ENCODE data around the gene FEZ2.
A peak's percentile ranks its signal among the peaks of the same experiment; 100 is the strongest.
"Not testable (repeated sequence)": the region's sequence is repeated elsewhere in the genome, so short reads cannot be mapped to it uniquely, and the experiment has no call there.

FEZ2 gene, protein sequence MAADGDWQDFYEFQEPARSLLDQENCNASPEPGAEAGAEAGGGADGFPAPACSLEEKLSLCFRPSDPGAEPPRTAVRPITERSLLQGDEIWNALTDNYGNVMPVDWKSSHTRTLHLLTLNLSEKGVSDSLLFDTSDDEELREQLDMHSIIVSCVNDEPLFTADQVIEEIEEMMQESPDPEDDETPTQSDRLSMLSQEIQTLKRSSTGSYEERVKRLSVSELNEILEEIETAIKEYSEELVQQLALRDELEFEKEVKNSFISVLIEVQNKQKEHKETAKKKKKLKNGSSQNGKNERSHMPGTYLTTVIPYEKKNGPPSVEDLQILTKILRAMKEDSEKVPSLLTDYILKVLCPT

DNA sequence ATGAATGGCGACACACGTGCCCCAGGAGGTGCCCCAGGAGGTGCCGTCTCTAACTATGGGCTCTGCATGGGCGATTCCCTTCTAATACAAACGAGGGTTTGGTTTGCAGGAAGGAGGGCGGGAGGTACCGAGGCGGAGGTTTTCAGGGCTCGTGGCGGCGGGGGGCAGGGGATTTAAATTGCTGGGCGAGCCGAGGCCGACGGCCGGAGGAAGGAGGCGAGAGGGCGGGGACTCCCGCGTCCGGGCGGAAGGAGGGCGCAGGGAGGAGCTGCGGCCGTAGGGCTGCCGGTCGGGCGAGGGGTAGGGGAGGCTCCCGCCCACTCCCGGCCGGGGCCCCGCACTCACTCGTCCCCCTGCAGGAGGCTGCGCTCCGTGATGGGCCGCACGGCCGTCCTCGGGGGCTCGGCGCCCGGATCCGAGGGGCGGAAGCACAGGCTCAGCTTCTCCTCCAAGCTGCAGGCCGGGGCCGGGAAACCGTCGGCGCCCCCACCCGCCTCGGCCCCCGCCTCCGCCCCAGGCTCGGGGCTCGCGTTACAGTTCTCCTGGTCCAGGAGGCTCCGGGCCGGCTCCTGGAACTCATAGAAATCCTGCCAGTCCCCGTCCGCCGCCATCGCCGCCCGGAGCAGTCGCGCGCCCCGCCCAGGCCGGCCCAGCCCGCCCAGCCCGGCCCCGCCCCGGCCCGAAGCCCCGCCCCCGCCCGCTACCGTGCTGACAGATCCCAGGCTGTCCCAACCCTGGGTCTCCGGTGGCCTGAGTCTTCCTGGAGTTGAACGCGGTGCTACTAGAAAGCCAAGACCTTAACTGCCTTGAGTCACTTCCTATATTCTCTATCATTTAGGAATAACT is at the start of gene FEZ2:
Gene FEZ2, minus strand, starts transcription at position 637 of the 846 bp plus-strand sequence. Its CDS starts 26 bp downstream, at position 611.
- DNase-seq (ENCODE audit: low read depth in 3 of 3), result peak; percentile 23 to 72 (median 50)

GRCh38 chr2:36634981-36635597 is 37.1 kb upstream of the FEZ2 start:
- no peak for DNase-seq (ENCODE audit: low read depth in 3 of 3)

- no peak for DNase-seq (ENCODE audit: low read depth in 3 of 3)
Observed at GRCh38 chr2:36633470-36634092, 35.6 kb upstream of the FEZ2 start.

GRCh38 chr2:36626756-36627155 is 28.8 kb upstream of the FEZ2 start:
- DNase-seq (ENCODE audit: low read depth in 3 of 3), result no peak

DNA sequence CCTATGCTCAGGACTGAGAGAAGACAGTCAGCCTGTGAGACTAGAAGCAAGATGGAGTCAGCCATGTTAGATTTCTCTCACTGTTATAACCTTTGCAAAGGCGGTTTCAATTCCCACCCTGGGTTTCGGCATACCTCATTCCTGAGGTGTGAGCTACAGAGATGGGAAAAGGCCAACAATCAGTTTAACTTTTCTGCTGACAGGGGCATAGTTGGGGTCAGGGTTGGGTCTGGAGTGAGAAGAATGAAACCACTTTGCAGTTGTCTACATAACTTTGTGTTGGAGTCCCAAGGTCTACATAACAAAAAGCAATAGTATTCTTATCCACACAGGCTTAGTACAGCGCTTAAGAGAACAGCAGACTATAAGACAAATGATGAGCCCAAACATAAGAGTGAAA is 28.1 kb upstream of the FEZ2 start:
- DNase-seq (ENCODE audit: low read depth in 3 of 3), result no peak

- DNase-seq (ENCODE audit: low read depth in 3 of 3), result no peak
Observed at GRCh38 chr2:36625304-36625703, 27.3 kb upstream of the FEZ2 start.

- no peak for DNase-seq (ENCODE audit: low read depth in 3 of 3)
Observed at GRCh38 chr2:36620321-36620720, 22.4 kb upstream of the FEZ2 start.

DNA sequence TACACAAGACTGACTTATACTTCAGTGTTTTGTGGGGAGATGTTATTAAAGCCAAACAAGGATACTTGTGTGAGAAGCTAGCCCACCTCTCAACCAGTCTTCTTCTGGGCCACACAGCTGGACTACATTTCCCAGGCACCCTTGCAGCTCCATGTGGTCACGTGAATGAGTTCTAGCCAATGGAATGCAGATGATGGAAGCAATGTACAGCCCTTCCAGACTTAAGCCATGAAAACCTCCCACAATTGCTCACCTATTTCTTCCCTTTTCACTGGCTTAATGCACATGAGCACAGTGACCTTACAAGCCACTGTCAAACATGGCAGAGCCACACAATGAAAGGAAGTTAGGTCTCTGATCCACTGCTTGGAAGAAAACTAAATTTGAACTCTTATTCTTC is 20.4 kb upstream of the FEZ2 start:
- DNase-seq (ENCODE audit: low read depth in 3 of 3), result peak in 2 of 3 experiments; percentile 2 to 11

DNA sequence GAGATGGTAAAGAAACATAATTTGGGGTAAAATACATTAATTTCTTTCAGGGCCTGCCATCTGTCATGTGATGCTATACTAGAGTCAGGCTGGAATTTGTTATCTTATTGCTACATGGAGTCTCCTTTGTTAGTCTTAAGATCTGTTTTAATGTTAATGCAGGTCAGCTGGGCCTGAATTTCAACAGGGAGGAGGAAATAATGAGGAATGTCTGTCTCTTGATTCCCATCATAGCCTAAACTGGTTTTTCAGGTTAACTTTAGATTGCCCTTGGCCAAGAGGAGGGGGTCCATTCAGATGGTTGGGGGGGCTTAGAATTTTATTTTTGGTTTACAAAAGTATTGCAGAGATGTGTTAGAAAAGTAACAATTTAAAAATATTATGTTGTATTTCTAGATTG is 19.0 kb upstream of the FEZ2 start:
- DNase-seq (ENCODE audit: low read depth in 3 of 3), result no peak

GRCh38 chr2:36615222-36615621 is 17.3 kb upstream of the FEZ2 start:
- DNase-seq (ENCODE audit: low read depth in 3 of 3), result no peak

DNA sequence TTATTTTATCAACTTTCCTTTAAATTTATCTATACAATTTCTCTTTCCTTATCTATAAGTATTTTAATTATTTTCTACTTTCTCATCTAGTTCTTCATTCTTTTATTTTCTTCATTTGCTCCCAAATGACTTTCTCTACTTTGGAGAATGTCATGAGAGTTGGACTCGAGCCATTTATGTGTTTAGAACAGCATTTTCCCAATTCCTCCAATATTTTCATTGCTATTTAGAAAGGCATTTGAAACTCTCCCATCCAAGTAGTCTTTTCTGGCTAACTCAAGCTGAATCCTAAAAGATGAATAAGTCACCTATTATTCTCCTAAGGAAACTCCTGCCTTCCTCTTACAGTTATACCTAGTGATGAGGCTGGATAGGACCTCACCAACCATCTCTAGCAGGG is 15.8 kb upstream of the FEZ2 start:
- no peak for DNase-seq (ENCODE audit: low read depth in 3 of 3)

- DNase-seq (ENCODE audit: low read depth in 3 of 3), result no peak
Observed at GRCh38 chr2:36611316-36611990, 13.5 kb upstream of the FEZ2 start.

GRCh38 chr2:36609507-36609906 is 11.5 kb upstream of the FEZ2 start:
- DNase-seq (ENCODE audit: low read depth in 3 of 3), result no peak

GRCh38 chr2:36607947-36608346 is 10.0 kb upstream of the FEZ2 start:
- no peak for DNase-seq (ENCODE audit: low read depth in 3 of 3)

- DNase-seq (ENCODE audit: low read depth in 3 of 3), result no peak
Observed at GRCh38 chr2:36606925-36607324, 9.0 kb upstream of the FEZ2 start.

DNA sequence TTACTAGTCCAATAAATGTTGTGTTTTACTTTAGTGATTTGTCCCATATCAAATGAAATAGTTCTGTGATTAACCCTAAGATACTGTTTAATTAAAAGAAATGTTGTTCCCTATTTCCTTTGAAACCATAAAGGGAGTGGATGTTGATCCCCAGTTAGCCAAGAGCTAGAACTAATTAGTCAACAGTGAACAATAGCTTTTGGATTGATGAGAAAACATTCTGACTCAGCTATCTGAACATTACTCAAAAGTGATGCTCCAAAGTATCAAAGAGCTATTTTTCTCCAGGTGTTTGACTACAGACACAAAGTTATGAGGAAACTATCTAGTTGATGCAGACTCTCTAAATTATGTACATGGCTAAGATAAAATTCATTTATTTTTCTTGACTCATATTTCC is 7.3 kb upstream of the FEZ2 start:
- no peak for DNase-seq (ENCODE audit: low read depth in 3 of 3)

- DNase-seq (ENCODE audit: low read depth in 3 of 3), result not testable (repeated sequence)
Observed at GRCh38 chr2:36603629-36604028, 5.7 kb upstream of the FEZ2 start.

DNA sequence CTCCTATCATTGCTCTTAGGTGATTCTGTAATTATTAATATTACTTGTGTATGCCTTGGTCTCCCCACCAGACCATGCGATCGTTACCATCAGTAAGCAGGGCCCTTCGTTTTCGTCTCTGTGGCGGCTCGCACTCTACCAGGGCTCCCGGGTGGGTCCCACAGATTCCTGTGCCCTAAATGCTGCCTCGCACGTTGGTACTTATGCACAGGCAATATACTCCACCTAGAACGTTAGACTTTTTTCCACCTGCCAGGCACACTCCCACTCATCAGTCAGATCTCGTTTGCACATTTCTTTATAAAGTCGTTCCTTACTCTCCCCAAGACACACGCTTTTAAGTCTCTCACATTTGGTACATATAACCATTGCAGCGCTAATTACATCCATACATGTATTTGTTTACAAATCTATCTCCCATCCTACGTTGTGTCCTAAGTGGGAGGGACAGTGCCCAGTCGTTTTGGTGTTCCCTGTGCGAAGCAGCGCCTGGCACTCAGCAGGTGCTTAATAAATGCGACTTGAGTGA is 901 bp downstream of the FEZ2 start:
- DNase-seq (ENCODE audit: low read depth in 3 of 3), result no peak

DNA sequence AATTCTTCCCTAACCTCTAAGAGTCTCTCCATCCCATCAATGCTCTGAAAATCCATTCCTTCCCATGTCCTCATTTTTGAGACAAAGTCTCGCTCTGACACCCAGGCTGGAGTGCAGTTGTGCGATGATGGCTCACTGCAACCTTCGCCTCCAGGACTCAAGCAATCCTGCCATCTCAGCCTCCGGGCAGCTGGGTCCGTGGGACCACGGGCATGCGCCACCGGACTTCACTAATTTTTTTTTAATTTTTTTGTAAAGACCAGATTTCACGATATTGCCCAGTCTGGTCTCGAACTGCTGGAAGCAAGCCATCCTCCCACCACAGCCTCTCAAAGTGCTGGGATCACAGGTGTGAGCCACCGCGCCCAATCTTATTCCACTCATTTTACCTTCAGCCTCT is 1.6 kb downstream of the FEZ2 start:
- DNase-seq (ENCODE audit: low read depth in 3 of 3), result no peak

DNA sequence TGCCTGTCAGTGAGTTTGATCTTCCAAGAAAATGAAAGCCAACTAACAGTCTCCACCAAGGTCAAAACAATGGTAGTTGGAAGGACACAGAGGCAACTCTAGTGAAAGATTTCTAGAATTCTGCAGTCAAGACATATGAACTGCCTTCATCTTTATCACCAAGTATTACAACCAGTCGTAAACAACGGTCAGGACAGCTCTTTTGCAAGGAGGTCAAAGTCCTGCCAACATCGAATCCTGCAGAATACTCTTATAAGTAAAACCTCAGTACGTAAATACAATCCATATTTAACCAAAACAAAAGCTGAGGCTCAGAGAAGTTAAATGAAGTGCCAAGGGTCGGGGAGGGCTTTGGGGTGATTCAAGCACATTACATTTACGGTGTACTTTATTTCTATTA is 3.1 kb downstream of the FEZ2 start:
- DNase-seq (ENCODE audit: low read depth in 3 of 3), result no peak

DNA sequence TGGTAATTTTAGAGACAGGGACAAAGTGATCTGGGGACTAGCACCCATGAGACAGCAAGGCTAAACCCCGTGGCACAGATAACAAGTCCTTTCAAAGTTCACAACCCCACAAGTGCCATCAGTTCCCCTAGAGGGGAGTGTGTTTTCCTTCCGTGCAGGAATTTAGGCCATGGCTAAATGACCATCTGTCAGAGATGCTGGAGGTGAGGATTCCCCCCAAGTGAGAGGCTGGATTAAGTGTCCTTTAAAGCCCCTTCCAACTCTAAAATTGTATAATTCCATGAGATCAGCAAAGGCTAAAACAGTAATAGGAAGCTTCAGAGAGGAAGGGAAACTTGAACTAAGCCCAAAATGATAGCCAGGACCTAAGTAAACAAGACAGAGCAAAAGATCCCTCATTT is 8.7 kb downstream of the FEZ2 start:
- no peak for DNase-seq (ENCODE audit: low read depth in 3 of 3)
